ENCODE measurements around the gene ARSK.

DNA sequence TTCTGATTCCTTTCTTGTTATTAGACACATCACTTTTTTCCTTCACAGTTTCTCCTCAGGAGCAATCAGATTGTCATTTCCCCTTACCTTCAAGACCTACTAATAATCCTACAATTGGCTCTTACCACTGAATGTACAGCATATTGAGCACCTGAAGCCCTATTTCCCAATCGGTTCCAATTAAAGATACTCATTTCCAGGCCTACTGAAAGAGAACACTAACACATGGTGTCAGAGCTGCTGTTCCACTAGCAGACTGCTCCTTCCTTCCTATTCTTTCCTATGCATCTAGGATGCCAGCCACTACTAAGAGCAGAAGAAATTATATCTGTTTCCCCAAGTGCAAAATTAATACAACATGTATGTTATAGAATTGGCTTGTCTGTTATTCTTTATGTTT is 34.7 kb upstream of the ARSK start:
- TF ChIP-seq, protein P1, sequence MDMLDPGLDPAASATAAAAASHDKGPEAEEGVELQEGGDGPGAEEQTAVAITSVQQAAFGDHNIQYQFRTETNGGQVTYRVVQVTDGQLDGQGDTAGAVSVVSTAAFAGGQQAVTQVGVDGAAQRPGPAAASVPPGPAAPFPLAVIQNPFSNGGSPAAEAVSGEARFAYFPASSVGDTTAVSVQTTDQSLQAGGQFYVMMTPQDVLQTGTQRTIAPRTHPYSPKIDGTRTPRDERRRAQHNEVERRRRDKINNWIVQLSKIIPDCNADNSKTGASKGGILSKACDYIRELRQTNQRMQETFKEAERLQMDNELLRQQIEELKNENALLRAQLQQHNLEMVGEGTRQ (IDR thresholded peaks at IDR 0.05; ENCODE audit: low read depth, low read length) = no peak
- TF ChIP-seq MAFK (IDR thresholded peaks at IDR 0.05; ENCODE audit: low read depth, low read length) = no peak
- TF ChIP-seq, protein P2, sequence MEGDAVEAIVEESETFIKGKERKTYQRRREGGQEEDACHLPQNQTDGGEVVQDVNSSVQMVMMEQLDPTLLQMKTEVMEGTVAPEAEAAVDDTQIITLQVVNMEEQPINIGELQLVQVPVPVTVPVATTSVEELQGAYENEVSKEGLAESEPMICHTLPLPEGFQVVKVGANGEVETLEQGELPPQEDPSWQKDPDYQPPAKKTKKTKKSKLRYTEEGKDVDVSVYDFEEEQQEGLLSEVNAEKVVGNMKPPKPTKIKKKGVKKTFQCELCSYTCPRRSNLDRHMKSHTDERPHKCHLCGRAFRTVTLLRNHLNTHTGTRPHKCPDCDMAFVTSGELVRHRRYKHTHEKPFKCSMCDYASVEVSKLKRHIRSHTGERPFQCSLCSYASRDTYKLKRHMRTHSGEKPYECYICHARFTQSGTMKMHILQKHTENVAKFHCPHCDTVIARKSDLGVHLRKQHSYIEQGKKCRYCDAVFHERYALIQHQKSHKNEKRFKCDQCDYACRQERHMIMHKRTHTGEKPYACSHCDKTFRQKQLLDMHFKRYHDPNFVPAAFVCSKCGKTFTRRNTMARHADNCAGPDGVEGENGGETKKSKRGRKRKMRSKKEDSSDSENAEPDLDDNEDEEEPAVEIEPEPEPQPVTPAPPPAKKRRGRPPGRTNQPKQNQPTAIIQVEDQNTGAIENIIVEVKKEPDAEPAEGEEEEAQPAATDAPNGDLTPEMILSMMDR (conservative IDR thresholded peaks at IDR 0.05; ENCODE audit: low read depth, low read length) = no peak
- TF ChIP-seq RCOR1 (IDR thresholded peaks at IDR 0.05; ENCODE audit: insufficient replicate concordance, low read length) = no peak
- no peak for TF ChIP-seq POLR2A (IDR thresholded peaks at IDR 0.05; ENCODE audit: low read depth, low read length)
- TF ChIP-seq RAD21 (IDR thresholded peaks at IDR 0.05; ENCODE audit: low read length) = no peak
- no peak for TF ChIP-seq MXI1 (IDR thresholded peaks at IDR 0.05; ENCODE audit: borderline replicate concordance, low read depth, low read length)
- no peak for TF ChIP-seq NFE2L2 (IDR thresholded peaks at IDR 0.05; ENCODE audit: low read depth, low read length)
- TF ChIP-seq BHLHE40 (IDR thresholded peaks at IDR 0.05; ENCODE audit: low read depth, low read length) = no peak
